GM19099 (cell line): ENCODE data around the gene KCNAB2.

Source experiments
- POLR2A ChIP-seq: IDR thresholded peaks from 3 replicates; pipeline ENCODE4 v1.6.1; 2011; ENCODE audit warnings: low read depth; ENCODE audit not compliant: insufficient read length; ENCODE audit errors: extremely low read depth

KCNAB2 gene

GRCh38 chr1:6035719-6036118 lies 10.0 kb upstream of the KCNAB2 start:
- TF ChIP-seq POLR2A: no peak

- TF ChIP-seq POLR2A: no peak
Measured at GRCh38 chr1:6037338-6037762, 8.3 kb upstream of the KCNAB2 start.

- no peak for TF ChIP-seq POLR2A
Measured at GRCh38 chr1:6038603-6039002, 7.1 kb upstream of the KCNAB2 start.

- no peak for TF ChIP-seq POLR2A
Measured at GRCh38 chr1:6039031-6039430, 6.7 kb upstream of the KCNAB2 start.

- TF ChIP-seq POLR2A: no peak
Measured at GRCh38 chr1:6040444-6040843, 5.2 kb upstream of the KCNAB2 start.

- TF ChIP-seq POLR2A: no peak
Measured at GRCh38 chr1:6040861-6041415, 4.8 kb upstream of the KCNAB2 start.

GRCh38 chr1:6041432-6042062 lies 4.1 kb upstream of the KCNAB2 start:
- no peak for TF ChIP-seq POLR2A

GRCh38 chr1:6043561-6043960 lies 2.1 kb upstream of the KCNAB2 start:
- TF ChIP-seq POLR2A: no peak

GRCh38 chr1:6044481-6045109 lies 1.1 kb upstream of the KCNAB2 start:
- TF ChIP-seq POLR2A: no peak

GRCh38 chr1:6045110-6045502 lies 582 bp upstream of the KCNAB2 start:
- TF ChIP-seq POLR2A: no peak

- TF ChIP-seq POLR2A: no peak
Measured at GRCh38 chr1:6046279-6046678, 591 bp downstream of the KCNAB2 start.

- no peak for TF ChIP-seq POLR2A
Measured at GRCh38 chr1:6048179-6048867, 2.6 kb downstream of the KCNAB2 start.

GRCh38 chr1:6049419-6049818 lies 3.7 kb downstream of the KCNAB2 start:
- TF ChIP-seq POLR2A: no peak

GRCh38 chr1:6051423-6051822 lies 5.7 kb downstream of the KCNAB2 start:
- TF ChIP-seq POLR2A: no peak

GRCh38 chr1:6052543-6053205 lies 7.0 kb downstream of the KCNAB2 start:
- no peak for TF ChIP-seq POLR2A
